ENCODE data around the gene TIAM2. TPM values are rescaled to one million over a fixed set of nuclear protein-coding genes. Genes with fewer than 3 reads are reported as not detected.

Gene TIAM2
- total RNA-seq, 4 donors from 2014 or later: 4.2 to 12.7 (median 7.5) TPM

- intact Hi-C loops (cut with DNase I; ENCODE audit: low total_unique reads) (no loop called here), in situ Hi-C loops (cut with MboI; ENCODE audit: low pct_ligation_motif_present in 1 of 4, low pct_unique_long_range_greater_than_20kb in 1 of 4, low sequenced_read_pairs in 3 of 4) (no loop called here)
- no peak overlapping the region for H3K27ac ChIP-seq
- DNase-seq: no peak
- TF ChIP-seq POLR2A (IDR thresholded peaks at IDR 0.05): no peak
- TF ChIP-seq POLR2AphosphoS5 (IDR thresholded peaks at IDR 0.05): no peak
- no peak for TF ChIP-seq EP300 (IDR thresholded peaks at IDR 0.05; ENCODE audit: low read depth)
- TF ChIP-seq CTCF (IDR thresholded peaks at IDR 0.05): no peak
- no peaks in the 10 kb centered on the region for H3K36me3 ChIP-seq
- no peaks in the 10 kb centered on the region for H3K9me3 ChIP-seq
- no peaks in the 10 kb centered on the region for H3K4me1 ChIP-seq
- no peaks in the 10 kb centered on the region for H3K27me3 ChIP-seq
- WGBS, 2 donors (ENCODE audit: low coverage in 1 of 2): 93% methylated on average over 6 of the region's 6 CpGs; no CpG with 5 or more reads in 1 of the 2 donors
- H3K4me3 ChIP-seq: no peak overlapping the region
Measured at GRCh38 chr6:155120034-155120433, 124.9 kb downstream of the TIAM2 start.

- no peak for DNase-seq
- Histone ChIP-seq H3K27me3 (no peaks in the 10 kb centered on the region), H3K27ac (peak overlapping the region; percentile 18 to 49 (median 40)), H3K4me1 (no peaks in the 10 kb centered on the region), H3K36me3 (no peaks in the 10 kb centered on the region), H3K9me3 (no peaks in the 10 kb centered on the region), H3K4me3 (peak overlapping the region in 1 of 4 donors; percentile 9)
- intact Hi-C loops (cut with DNase I; ENCODE audit: low total_unique reads): no loop called here
- in situ Hi-C loops (cut with MboI; ENCODE audit: low pct_ligation_motif_present in 1 of 4, low pct_unique_long_range_greater_than_20kb in 1 of 4, low sequenced_read_pairs in 3 of 4): no loop called here
- WGBS, 2 donors (ENCODE audit: low coverage in 1 of 2): 50 to 65% methylated on average over 2 to 4 of the region's 4 CpGs
- no peak for TF ChIP-seq CTCF (IDR thresholded peaks at IDR 0.05)
- TF ChIP-seq EP300 (IDR thresholded peaks at IDR 0.05; ENCODE audit: low read depth): no peak
- no peak for TF ChIP-seq POLR2AphosphoS5 (IDR thresholded peaks at IDR 0.05)
- TF ChIP-seq POLR2A (IDR thresholded peaks at IDR 0.05): no peak
Measured at GRCh38 chr6:155121294-155121693, 126.2 kb downstream of the TIAM2 start.

GRCh38 chr6:155121699-155122098 is 126.6 kb downstream of the TIAM2 start:
- no peaks in the 10 kb centered on the region for H3K36me3 ChIP-seq
- H3K4me1 ChIP-seq: no peaks in the 10 kb centered on the region
- no peaks in the 10 kb centered on the region for H3K27me3 ChIP-seq
- H3K27ac ChIP-seq: peak overlapping the region; percentile 18 to 49 (median 40)
- H3K9me3 ChIP-seq: no peaks in the 10 kb centered on the region
- no peak for DNase-seq
- in situ Hi-C loops (cut with MboI; ENCODE audit: low pct_ligation_motif_present in 1 of 4, low pct_unique_long_range_greater_than_20kb in 1 of 4, low sequenced_read_pairs in 3 of 4): no loop called here
- no peak for TF ChIP-seq EP300 (IDR thresholded peaks at IDR 0.05; ENCODE audit: low read depth)
- TF ChIP-seq POLR2AphosphoS5 (IDR thresholded peaks at IDR 0.05): no peak
- no peak for TF ChIP-seq POLR2A (IDR thresholded peaks at IDR 0.05)
- TF ChIP-seq CTCF (IDR thresholded peaks at IDR 0.05): no peak
- WGBS, 2 donors (ENCODE audit: low coverage in 1 of 2): 34 to 62% methylated on average over 4 to 11 of the region's 11 CpGs
- intact Hi-C loops (cut with DNase I; ENCODE audit: low total_unique reads): no loop called here
- peak overlapping the region in 1 of 4 donors; percentile 9 for H3K4me3 ChIP-seq

GRCh38 chr6:155122199-155122950 is 127.3 kb downstream of the TIAM2 start:
- TF ChIP-seq POLR2A (IDR thresholded peaks at IDR 0.05) (no peak), CTCF (IDR thresholded peaks at IDR 0.05) (no peak), EP300 (IDR thresholded peaks at IDR 0.05; ENCODE audit: low read depth) (no peak), POLR2AphosphoS5 (IDR thresholded peaks at IDR 0.05) (no peak)
- Histone ChIP-seq H3K9me3 (no peaks in the 10 kb centered on the region), H3K4me3 (no peak overlapping the region), H3K27ac (peak overlapping the region in 2 of 4 donors; percentile 38 to 49), H3K4me1 (no peaks in the 10 kb centered on the region), H3K27me3 (no peaks in the 10 kb centered on the region), H3K36me3 (no peaks in the 10 kb centered on the region)
- WGBS, 2 donors (ENCODE audit: low coverage in 1 of 2): 88 to 94% methylated on average over 6 of the region's 6 CpGs
- intact Hi-C loops (cut with DNase I; ENCODE audit: low total_unique reads): no loop called here
- DNase-seq: no peak
- in situ Hi-C loops (cut with MboI; ENCODE audit: low pct_ligation_motif_present in 1 of 4, low pct_unique_long_range_greater_than_20kb in 1 of 4, low sequenced_read_pairs in 3 of 4): no loop called here

All from transverse colon (tissue), 4 donors.